Adrenal gland (tissue), 12 donors: ENCODE measurements around the gene RAB29. TPM values are rescaled to one million over a fixed set of nuclear protein-coding genes. Genes with fewer than 3 reads are reported as not detected.

ENCODE experiments used
- DNase-seq, 7 donors: peaks; one replicate each; pipeline ENCODE4 v3.0.0-alpha.2; 2019 to 2020
- H3K27ac ChIP-seq, 5 donors: fragments of 200-600 bp; sonication (generic) in 4 of 5; 1 replicate in 3 of 5; 2 replicates in 2 of 5; pipeline versions ENCODE4 v1.5.1 to v1.8.0; 2016 to 2020; ENCODE audit warnings: mild to moderate bottlenecking in 1 of 5
- H3K27me3 ChIP-seq: fragments of 200-600 bp; 2 replicates; pipeline ENCODE4 v1.8.0; 2021
- H3K36me3 ChIP-seq, 2 donors: fragments of 200-600 bp; replicated peaks in 1 of 2; 1 replicate in 1 of 2; 2 replicates in 1 of 2; pipeline versions ENCODE4 v1.5.1 to v1.8.0; 2018 to 2022
- H3K4me1 ChIP-seq, 2 donors: fragments of 200-600 bp; replicated peaks in 1 of 2; 1 replicate in 1 of 2; 2 replicates in 1 of 2; pipeline versions ENCODE4 v1.5.1 to v1.8.0; 2018 to 2021
- H3K4me3 ChIP-seq, 4 donors: fragments of 200-600 bp; sonication (generic) in 3 of 4; one replicate each; pipeline ENCODE4 v1.5.1; 2016 to 2018
- H3K9me3 ChIP-seq, 3 donors: fragments of 200-600 bp; sonication (generic) in 1 of 3; replicated peaks in 1 of 3; 1 replicate in 2 of 3; 2 replicates in 1 of 3; pipeline versions ENCODE4 v1.5.1 to v1.8.0; 2016 to 2021
- POLR2A ChIP-seq, 2 donors: fragments of 450-650 bp; IDR thresholded peaks; one replicate each; pipeline ENCODE4 v1.6.1; 2017; ENCODE audit warnings: antibody characterized with exemption in 2 of 2, mild to moderate bottlenecking in 2 of 2, moderate library complexity in 1 of 2
- WGBS, 4 donors: extraction: QIAGEN DNeasy Blood & Tissue Kit in 2 of 4; methylation state at CpG; one replicate each; pipeline versions ENCODE4 v1.1.5 to v1.1.7; 2013 to 2017; 5-methylcytosine and 5-hydroxymethylcytosine counted together
- intact Hi-C, 2 donors: fragments of 100-400 bp; cut with DNase I; formaldehyde crosslinking; loops; one replicate each; pipeline versions ENCODE4 v1.14.1 to v1.15.0; 2022 to 2023
- polyA plus RNA-seq, 3 donors: library from polyadenylated mRNA; stranded (reverse); fragments of 200-250 nt in 2 of 3; fragments of 350-450 nt in 1 of 3; fragmentation: Illumina TruSeq in 1 of 3; extraction: RNeasy Lipid Tissue Mini Kit (QIAGEN cat#74804) in 1 of 3; gene quantifications; one replicate each; pipeline ENCODE4 v1.2.3, GENCODE V29; 2013 to 2014
- total RNA-seq, 9 donors: library from RNA; depleted of rRNA in 4 of 9; stranded (reverse); fragments of >200 nt in 4 of 9; fragments of 120-200 nt in 1 of 9; fragmentation: NEBNext Ultra II Directional in 1 of 9; extraction: Animal tissue kit (Norgen Biotek cat#: 25700) in 1 of 9; gene quantifications; one replicate each; pipeline versions ENCODE4 v1.1.0 to v1.2.4, GENCODE V29; 2013 to 2023
- TF ChIP-seq, protein P1 (sequence below), 6 experiments: fragments of 450-650 bp in 4 of 6; fragments of 200-600 bp in 2 of 6; sonication (generic) in 1 of 6; IDR thresholded peaks; 1 replicate in 5 of 6; 2 replicates in 1 of 6; pipeline versions ENCODE4 v1.5.1 to v1.8.0; 2016 to 2021; ENCODE audit warnings: antibody characterized with exemption in 6 of 6, mild to moderate bottlenecking in 2 of 6, moderate library complexity in 1 of 6
- donor health status: healthy with polysubstance abuse.
- donor health status: Bipolar disorder and iron deficiency.
- donor health status: DM: yes; HTN: yes; CAD: no.
- donor health status: DM: no; HTN: no; CAD: no.
- donor health status: DM: no; HTN: no; CAD: no.
- donor health status: DM: yes; HTN: yes; CAD: no.

Gene RAB29
- total and polyA plus RNA-seq, 12 donors: 4.2 to 52.2 (median 24.7) TPM

DNA sequence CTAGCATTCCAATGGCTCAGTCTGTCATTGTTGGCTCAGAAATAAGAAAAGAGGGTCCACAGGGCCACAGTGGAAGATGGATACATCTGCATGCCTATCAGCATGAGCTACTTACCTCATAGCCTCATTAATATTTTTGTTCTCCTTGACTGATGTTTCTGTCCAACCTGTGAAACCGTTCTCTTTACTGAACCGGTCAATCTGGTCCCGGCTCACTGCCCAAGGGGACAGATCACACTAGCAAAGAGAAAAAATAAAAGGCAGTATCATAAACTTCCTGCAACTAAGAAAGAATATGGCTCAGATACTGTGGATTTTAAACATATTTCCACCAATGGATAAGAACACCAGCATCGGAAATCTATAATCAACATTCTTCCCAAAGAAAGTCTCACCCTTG is 4.7 kb downstream of the RAB29 start:
- H3K27ac ChIP-seq: no peak overlapping the region
- no peak overlapping the region for H3K4me3 ChIP-seq
- H3K36me3 ChIP-seq: peaks cover 0 to 5% of the 10 kb centered on the region in 2 donors
- no peak for TF ChIP-seq POLR2A (IDR thresholded peaks at IDR 0.05)
- TF ChIP-seq, protein P1, sequence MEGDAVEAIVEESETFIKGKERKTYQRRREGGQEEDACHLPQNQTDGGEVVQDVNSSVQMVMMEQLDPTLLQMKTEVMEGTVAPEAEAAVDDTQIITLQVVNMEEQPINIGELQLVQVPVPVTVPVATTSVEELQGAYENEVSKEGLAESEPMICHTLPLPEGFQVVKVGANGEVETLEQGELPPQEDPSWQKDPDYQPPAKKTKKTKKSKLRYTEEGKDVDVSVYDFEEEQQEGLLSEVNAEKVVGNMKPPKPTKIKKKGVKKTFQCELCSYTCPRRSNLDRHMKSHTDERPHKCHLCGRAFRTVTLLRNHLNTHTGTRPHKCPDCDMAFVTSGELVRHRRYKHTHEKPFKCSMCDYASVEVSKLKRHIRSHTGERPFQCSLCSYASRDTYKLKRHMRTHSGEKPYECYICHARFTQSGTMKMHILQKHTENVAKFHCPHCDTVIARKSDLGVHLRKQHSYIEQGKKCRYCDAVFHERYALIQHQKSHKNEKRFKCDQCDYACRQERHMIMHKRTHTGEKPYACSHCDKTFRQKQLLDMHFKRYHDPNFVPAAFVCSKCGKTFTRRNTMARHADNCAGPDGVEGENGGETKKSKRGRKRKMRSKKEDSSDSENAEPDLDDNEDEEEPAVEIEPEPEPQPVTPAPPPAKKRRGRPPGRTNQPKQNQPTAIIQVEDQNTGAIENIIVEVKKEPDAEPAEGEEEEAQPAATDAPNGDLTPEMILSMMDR (IDR thresholded peaks at IDR 0.05): no peak
- DNase-seq: no peak
- H3K27me3 ChIP-seq: no peaks in the 10 kb centered on the region
- 93 to 94% (median 94%) methylated on average over 4 of the region's 4 CpGs for WGBS, 4 donors
- H3K4me1 ChIP-seq: peaks cover 0 to 7% of the 10 kb centered on the region in 2 donors
- intact Hi-C loops: no loop called here
- H3K9me3 ChIP-seq: no peaks in the 10 kb centered on the region

DNA sequence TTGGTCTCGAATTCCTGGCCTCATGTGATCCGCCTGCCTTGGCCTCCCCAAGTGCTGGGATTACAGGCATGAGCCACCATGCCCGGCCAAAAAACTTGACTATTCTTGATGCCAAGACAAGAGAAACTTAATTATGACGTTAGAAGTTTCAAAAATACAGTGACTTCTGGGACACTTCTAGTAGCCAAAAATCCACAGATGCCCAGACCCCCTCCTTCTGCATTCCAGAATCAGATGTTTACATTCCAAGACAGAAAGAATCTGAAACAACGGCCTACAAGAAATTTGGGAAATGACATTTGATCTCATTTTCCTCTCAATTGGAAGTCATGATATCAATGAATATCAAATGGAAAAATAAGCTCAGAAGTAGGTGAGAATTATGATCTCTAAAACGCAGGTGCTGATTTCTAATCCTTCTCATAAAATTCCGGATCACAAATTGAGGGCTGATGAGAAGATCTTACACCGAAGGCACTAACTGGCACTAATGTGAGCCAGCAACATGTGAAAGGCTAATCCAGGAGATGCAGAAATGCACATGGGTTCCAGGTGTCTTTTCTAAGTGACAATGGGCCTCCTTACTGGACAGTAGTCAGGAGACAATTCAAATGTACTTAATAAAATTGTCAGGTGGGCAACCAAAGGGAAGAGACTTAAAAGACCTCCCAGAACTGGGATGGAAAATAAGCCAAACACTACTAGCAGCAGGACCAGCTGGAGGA is 5.5 kb downstream of the RAB29 start:
- DNase-seq: no peak
- Histone ChIP-seq H3K36me3 (peaks cover 0 to 5% of the 10 kb centered on the region in 2 donors), H3K4me3 (no peak overlapping the region), H3K4me1 (peaks cover 0 to 4% of the 10 kb centered on the region in 2 donors), H3K9me3 (no peaks in the 10 kb centered on the region), H3K27me3 (no peaks in the 10 kb centered on the region), H3K27ac (no peak overlapping the region)
- TF ChIP-seq, protein P1 (IDR thresholded peaks at IDR 0.05): no peak
- no peak for TF ChIP-seq POLR2A (IDR thresholded peaks at IDR 0.05)
- intact Hi-C loops: no loop called here
- 82 to 88% (median 86%) methylated on average over 8 of the region's 8 CpGs for WGBS, 4 donors

DNA sequence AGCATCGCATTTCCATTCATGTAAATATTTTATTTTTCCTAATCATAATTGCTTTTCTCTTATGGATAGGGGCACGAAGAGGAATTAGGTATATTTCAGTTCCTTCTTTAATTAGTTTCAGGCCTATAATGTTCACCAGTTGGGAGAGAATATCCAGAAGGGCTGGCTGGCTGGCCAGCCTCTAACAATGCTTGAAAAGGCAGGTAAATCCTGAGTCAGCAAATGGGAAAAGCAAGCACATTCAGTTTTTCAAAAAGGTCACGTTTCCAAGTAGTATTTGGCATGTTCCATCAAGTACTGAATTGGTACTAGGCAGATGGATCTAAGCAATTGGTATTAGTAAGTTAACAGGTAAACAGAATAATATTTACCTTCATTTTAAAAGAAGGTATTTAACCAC is 8.0 kb downstream of the RAB29 start:
- Histone ChIP-seq H3K36me3 (peaks cover 0 to 5% of the 10 kb centered on the region in 2 donors), H3K27me3 (no peaks in the 10 kb centered on the region), H3K4me1 (no peaks in the 10 kb centered on the region), H3K27ac (no peak overlapping the region), H3K4me3 (no peak overlapping the region), H3K9me3 (no peaks in the 10 kb centered on the region)
- intact Hi-C loops: no loop called here
- TF ChIP-seq, protein P1 (IDR thresholded peaks at IDR 0.05): no peak
- no peak for TF ChIP-seq POLR2A (IDR thresholded peaks at IDR 0.05)
- WGBS, 4 donors: 79 to 84% (median 81%) methylated on average over 3 of the region's 3 CpGs
- DNase-seq: no peak

DNA sequence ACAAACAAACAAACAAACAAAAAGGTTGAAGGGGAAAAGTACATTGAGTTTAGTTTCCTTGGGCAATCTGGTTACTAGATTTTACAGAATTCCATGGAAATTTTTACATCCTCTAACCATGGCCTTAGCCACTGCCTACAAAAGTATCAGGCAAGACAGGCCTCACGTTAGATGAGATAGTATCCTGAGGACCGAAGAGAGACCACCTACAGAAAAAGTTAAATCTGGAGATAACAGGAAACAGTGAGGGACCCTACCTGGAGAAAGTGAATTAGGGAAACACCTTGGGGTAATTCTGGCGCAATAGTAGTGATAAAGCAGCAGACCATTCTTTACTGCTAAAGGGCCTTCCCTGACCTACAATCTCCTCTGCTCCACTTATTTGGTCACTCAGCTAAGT is 8.7 kb downstream of the RAB29 start:
- H3K27ac ChIP-seq: no peak overlapping the region
- intact Hi-C loops: no loop called here
- H3K4me3 ChIP-seq: no peak overlapping the region
- no peaks in the 10 kb centered on the region for H3K4me1 ChIP-seq
- no peak for DNase-seq
- TF ChIP-seq POLR2A (IDR thresholded peaks at IDR 0.05): no peak
- TF ChIP-seq, protein P1 (IDR thresholded peaks at IDR 0.05): no peak
- WGBS, 4 donors: 71 to 97% (median 93%) methylated on average over 3 of the region's 3 CpGs
- H3K9me3 ChIP-seq: no peaks in the 10 kb centered on the region
- no peaks in the 10 kb centered on the region for H3K27me3 ChIP-seq
- peaks cover 0 to 5% of the 10 kb centered on the region in 2 donors for H3K36me3 ChIP-seq
